Measurements from ENCODE around the gene PRAMEF4. TPM values are rescaled to one million over a fixed set of nuclear protein-coding genes. Genes with fewer than 3 reads are reported as not detected.
"Not testable (repeated sequence)": the region's sequence is repeated elsewhere in the genome, so short reads cannot be mapped to it uniquely, and the experiment has no call there.

The PRAMEF4 gene
- total RNA-seq, 1 experiment from 2014 or later: not detected

DNA sequence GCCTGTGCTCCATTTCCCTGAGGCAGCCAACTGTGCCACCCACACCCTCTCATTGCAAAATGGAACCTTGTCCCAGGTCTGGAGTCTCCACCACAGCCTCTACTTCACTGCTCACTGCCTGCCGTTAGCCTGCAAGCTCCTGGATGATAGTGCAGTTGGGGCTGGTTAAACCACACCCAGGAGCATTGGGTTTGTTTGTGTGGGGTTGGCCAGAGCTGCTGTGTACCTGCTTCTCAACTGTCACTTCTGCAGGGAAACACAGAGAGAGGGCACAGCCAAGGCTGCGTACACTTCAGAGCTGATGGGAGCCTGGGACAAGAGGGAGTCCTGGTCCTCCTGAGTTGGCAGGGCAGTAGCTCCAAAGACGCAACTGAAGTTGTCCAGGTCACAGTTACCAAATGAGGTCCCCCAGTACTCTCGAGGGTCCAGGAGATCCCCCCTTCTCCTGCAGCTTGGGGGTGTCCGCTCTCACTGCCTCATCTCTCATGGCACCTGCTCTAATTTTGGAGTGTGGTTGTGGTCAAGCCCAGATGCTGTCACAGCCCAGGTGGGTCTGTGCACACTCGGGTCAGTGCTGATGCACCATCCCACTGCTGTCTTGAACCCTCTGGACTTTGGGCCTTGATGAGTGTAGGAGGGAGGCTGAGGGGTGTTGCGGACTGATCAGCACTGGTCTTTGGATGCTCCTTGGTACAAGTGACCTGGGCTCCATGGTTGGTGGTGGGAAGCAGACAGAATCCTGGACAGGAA lies 22.7 kb downstream of the PRAMEF4 start:
- H3K79me1 ChIP-seq (ENCODE audit: insufficient read depth, low read depth, low read length, poor library complexity, severe bottlenecking); H2BK20ac ChIP-seq (ENCODE audit: low read depth, low read length, poor library complexity, severe bottlenecking); H2AK5ac ChIP-seq (ENCODE audit: insufficient read length, low read length); H2AFZ ChIP-seq (ENCODE audit: low read length); H2BK12ac ChIP-seq (ENCODE audit: insufficient read length, low read depth, low read length); H2BK15ac ChIP-seq (ENCODE audit: low read depth, low read length); H3K79me2 ChIP-seq (ENCODE audit: insufficient read depth, low read length); H4K5ac ChIP-seq (ENCODE audit: insufficient read length, low read depth, low read length); H3K27ac Mint-ChIP-seq; DNase-seq; H3K9ac ChIP-seq (ENCODE audit: extremely low read depth, insufficient read length, low read length); H3K23me2 ChIP-seq (ENCODE audit: insufficient read length, low read depth, low read length, poor library complexity, severe bottlenecking); H3K4me1 ChIP-seq (ENCODE audit: insufficient read depth, low read length); H3K4ac ChIP-seq (ENCODE audit: low read depth, low read length); H3K14ac ChIP-seq (ENCODE audit: insufficient read depth, low read length); H2BK5ac ChIP-seq (ENCODE audit: insufficient read length, low read length); H3K27me3 Mint-ChIP-seq (ENCODE audit: low read depth); H3K4me2 ChIP-seq (ENCODE audit: insufficient read depth, insufficient read length, low read length); H4K20me1 ChIP-seq (ENCODE audit: control insufficient read depth, insufficient read depth, insufficient read length); H3K27ac ChIP-seq (ENCODE audit: insufficient read length, low read depth, low read length); H3K27me3 ChIP-seq (ENCODE audit: insufficient read depth, low read length); H3T11ph ChIP-seq (ENCODE audit: low read length); H3K4me1 Mint-ChIP-seq; H4K91ac ChIP-seq (ENCODE audit: insufficient read length, low read depth, low read length); H4K8ac ChIP-seq (replicated peaks; ENCODE audit: insufficient read length, low read depth, low read length); H3K56ac ChIP-seq (ENCODE audit: insufficient read length, low read depth, low read length); H3K23ac ChIP-seq (ENCODE audit: insufficient read length, low read depth, low read length); H3K4me3 Mint-ChIP-seq; H3K18ac ChIP-seq (ENCODE audit: insufficient read length, low read depth, low read length); H2BK120ac ChIP-seq (ENCODE audit: low read depth, low read length, poor library complexity, severe bottlenecking): not testable (repeated sequence)
- H3K9me3 ChIP-seq (ENCODE audit: control insufficient read depth, low read depth, low read length): peaks cover 11% of the 10 kb centered on the region
- H3K9me3 Mint-ChIP-seq: peaks cover 49 to 58% of the 10 kb centered on the region in 2 experiments
- WGBS (ENCODE audit: extremely low coverage, insufficient read length, low lambda C conversion rate): no CpG with 5 or more reads among the region's 7 CpGs
- peaks cover 0 to 11% (median 7%) of the 10 kb centered on the region in 3 experiments; a peak in 5 of 7 replicates for H3K36me3 Mint-ChIP-seq (ENCODE audit: insufficient read depth in 1 of 3, low read depth in 3 of 3)

DNA sequence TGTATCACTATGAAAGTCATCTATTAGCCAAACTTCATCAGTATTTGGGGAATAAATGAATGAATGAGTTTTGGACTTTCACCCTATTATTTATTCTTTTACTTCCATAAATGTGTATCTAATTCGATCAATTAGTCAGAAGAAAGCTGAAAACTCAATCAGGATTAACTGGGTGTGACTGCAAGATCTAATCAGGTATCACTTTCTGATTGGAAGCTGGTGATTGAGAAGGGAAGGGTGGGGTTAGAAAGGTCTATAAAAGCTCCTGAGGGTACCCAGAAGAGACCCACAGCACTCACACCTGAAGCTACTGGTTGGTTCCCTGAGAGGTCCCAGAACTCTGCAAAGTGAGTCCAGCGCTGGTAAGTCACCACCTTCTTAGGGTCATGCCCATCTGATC lies 29.2 kb downstream of the PRAMEF4 start, which contains the start of gene PRAMEF2:
TSS of gene PRAMEF2 (plus strand) at position 301 of the 400 bp plus-strand sequence. CDS start 1,924 bp downstream, outside the sequence.
- not testable (repeated sequence) for H3K23ac ChIP-seq (ENCODE audit: insufficient read length, low read depth, low read length); H3T11ph ChIP-seq (ENCODE audit: low read length); DNase-seq; H3K4me2 ChIP-seq (ENCODE audit: insufficient read depth, insufficient read length, low read length); H3K4me3 Mint-ChIP-seq; H2BK12ac ChIP-seq (ENCODE audit: insufficient read length, low read depth, low read length); H3K4me1 Mint-ChIP-seq; H3K79me1 ChIP-seq (ENCODE audit: insufficient read depth, low read depth, low read length, poor library complexity, severe bottlenecking); H4K91ac ChIP-seq (ENCODE audit: insufficient read length, low read depth, low read length); H3K4ac ChIP-seq (ENCODE audit: low read depth, low read length); H3K27ac ChIP-seq (ENCODE audit: insufficient read length, low read depth, low read length); H3K27me3 Mint-ChIP-seq (ENCODE audit: low read depth); H4K8ac ChIP-seq (replicated peaks; ENCODE audit: insufficient read length, low read depth, low read length); H4K5ac ChIP-seq (ENCODE audit: insufficient read length, low read depth, low read length); H2AK5ac ChIP-seq (ENCODE audit: insufficient read length, low read length); H2BK15ac ChIP-seq (ENCODE audit: low read depth, low read length); H3K23me2 ChIP-seq (ENCODE audit: insufficient read length, low read depth, low read length, poor library complexity, severe bottlenecking); H2BK120ac ChIP-seq (ENCODE audit: low read depth, low read length, poor library complexity, severe bottlenecking); H3K14ac ChIP-seq (ENCODE audit: insufficient read depth, low read length); H2BK20ac ChIP-seq (ENCODE audit: low read depth, low read length, poor library complexity, severe bottlenecking); H3K4me1 ChIP-seq (ENCODE audit: insufficient read depth, low read length); H2BK5ac ChIP-seq (ENCODE audit: insufficient read length, low read length); H3K56ac ChIP-seq (ENCODE audit: insufficient read length, low read depth, low read length); H3K9ac ChIP-seq (ENCODE audit: extremely low read depth, insufficient read length, low read length); H3K27ac Mint-ChIP-seq; H3K18ac ChIP-seq (ENCODE audit: insufficient read length, low read depth, low read length); H3K79me2 ChIP-seq (ENCODE audit: insufficient read depth, low read length); H4K20me1 ChIP-seq (ENCODE audit: control insufficient read depth, insufficient read depth, insufficient read length); H2AFZ ChIP-seq (ENCODE audit: low read length); H3K27me3 ChIP-seq (ENCODE audit: insufficient read depth, low read length)
- Mint-ChIP-seq H3K36me3 (ENCODE audit: insufficient read depth in 1 of 3, low read depth in 3 of 3) (peaks cover 0 to 16% (median 11%) of the 10 kb centered on the region in 3 experiments; a peak in 6 of 7 replicates), H3K9me3 (peaks cover 69 to 87% of the 10 kb centered on the region in 2 experiments)
- H3K9me3 ChIP-seq (ENCODE audit: control insufficient read depth, low read depth, low read length): peaks cover 45% of the 10 kb centered on the region
- WGBS (ENCODE audit: extremely low coverage, insufficient read length, low lambda C conversion rate): no CpG with 5 or more reads among the region's 2 CpGs
